Caco-2 (cell line): Measurements from ENCODE around the gene PEX6. TPM values are rescaled to one million over a fixed set of nuclear protein-coding genes. Genes with fewer than 3 reads are reported as not detected.

Experiments
- BruUV-seq: library from RNA; stranded (reverse); fragments of 400-500 nt; replicated peaks from 2 replicates; lab custom pipeline; 2021; lab: Mats Ljungman, UMichigan
- CTCF ChIA-PET: fragments of 300-600 bp; sonication (Branson Sonifier 250); formaldehyde crosslinking; loops from one replicate; lab custom pipeline; 2022; ENCODE audit warnings: antibody characterized with exemption; lab: Charles Lee
- POLR2A ChIA-PET: fragments of 300-600 bp; sonication (Branson Sonifier 250); formaldehyde crosslinking; loops from one replicate; lab custom pipeline; 2022; ENCODE audit warnings: antibody characterized with exemption; lab: Charles Lee
- DNase-seq, 2 experiments: peaks; one replicate each; pipeline versions ENCODE4 v3.0.0 to v3.0.0-alpha.2; 2020 to 2022
- H3K27me3 ChIP-seq: replicated peaks from 2 replicates; pipeline ENCODE4 v1.6.0; 2011; ENCODE audit warnings: low read length; ENCODE audit not compliant: control insufficient read depth, insufficient read depth
- H3K36me3 ChIP-seq: 2 replicates; pipeline ENCODE4 v1.5.1; 2011; ENCODE audit warnings: low read length; ENCODE audit not compliant: control insufficient read depth, insufficient read depth
- H3K4me1 ChIP-seq: fragments of 250-450 bp; sonication (Bioruptor Pico); 2 replicates; pipeline ENCODE4 v1.5.1; 2020; ENCODE audit warnings: mild to moderate bottlenecking
- H3K4me3 ChIP-seq: 2 replicates; pipeline ENCODE4 v1.5.1; 2011; ENCODE audit warnings: low read depth, mild to moderate bottlenecking, control low read depth, low read length
- H3K9me3 ChIP-seq: fragments of 250-450 bp; sonication (Bioruptor Pico); 2 replicates; pipeline ENCODE4 v1.5.1; 2020; ENCODE audit warnings: mild to moderate bottlenecking, moderate library complexity
- H3K27ac Mint-ChIP-seq: one replicate; pipeline ENCODE4 v1.8.0; 2022; ENCODE audit warnings: mixed read lengths; ENCODE audit not compliant: unreplicated experiment
- H3K27me3 Mint-ChIP-seq: one replicate; pipeline ENCODE4 v1.8.0; 2022; ENCODE audit warnings: mixed read lengths; ENCODE audit not compliant: insufficient read depth, unreplicated experiment
- H3K36me3 Mint-ChIP-seq: one replicate; pipeline ENCODE4 v1.8.0; 2022; ENCODE audit warnings: mild to moderate bottlenecking, mixed read lengths; ENCODE audit not compliant: insufficient read depth, unreplicated experiment
- H3K4me1 Mint-ChIP-seq: one replicate; pipeline ENCODE4 v1.8.0; 2022; ENCODE audit warnings: low read depth, mixed read lengths; ENCODE audit not compliant: unreplicated experiment
- H3K4me3 Mint-ChIP-seq: one replicate; pipeline ENCODE4 v1.8.0; 2022; ENCODE audit warnings: mild to moderate bottlenecking, moderate library complexity, mixed read lengths; ENCODE audit not compliant: unreplicated experiment
- H3K9me3 Mint-ChIP-seq: one replicate; pipeline ENCODE4 v1.8.0; 2022; ENCODE audit warnings: mixed read lengths; ENCODE audit not compliant: unreplicated experiment
- CTCF ChIP-seq, 2 experiments: fragments of 200-600 bp in 1 of 2; IDR thresholded peaks; 1 replicate in 1 of 2; 2 replicates in 1 of 2; pipeline versions ENCODE4 v1.5.1 to v1.8.0; 2011 to 2022; ENCODE audit warnings: antibody characterized with exemption in 1 of 2, control low read depth in 1 of 2, inconsistent platforms in 1 of 2, low read depth in 1 of 2, low read length in 1 of 2, mild to moderate bottlenecking in 1 of 2, moderate library complexity in 1 of 2; ENCODE audit not compliant: insufficient read depth in 1 of 2, severe bottlenecking in 1 of 2, unreplicated experiment in 1 of 2
- intact Hi-C: fragments of 100-400 bp; cut with micrococcal nuclease; formaldehyde crosslinking; loops from one replicate; pipeline ENCODE4 v1.10.0; 2022; ENCODE audit not compliant: unreplicated experiment
- total RNA-seq: library from RNA; stranded (reverse); gene quantifications from 2 replicates; pipeline ENCODE4 v1.2.3, GENCODE V29; 2022

Gene PEX6
- total RNA-seq, 1 experiment from 2014 or later, result 6.9 TPM

DNA sequence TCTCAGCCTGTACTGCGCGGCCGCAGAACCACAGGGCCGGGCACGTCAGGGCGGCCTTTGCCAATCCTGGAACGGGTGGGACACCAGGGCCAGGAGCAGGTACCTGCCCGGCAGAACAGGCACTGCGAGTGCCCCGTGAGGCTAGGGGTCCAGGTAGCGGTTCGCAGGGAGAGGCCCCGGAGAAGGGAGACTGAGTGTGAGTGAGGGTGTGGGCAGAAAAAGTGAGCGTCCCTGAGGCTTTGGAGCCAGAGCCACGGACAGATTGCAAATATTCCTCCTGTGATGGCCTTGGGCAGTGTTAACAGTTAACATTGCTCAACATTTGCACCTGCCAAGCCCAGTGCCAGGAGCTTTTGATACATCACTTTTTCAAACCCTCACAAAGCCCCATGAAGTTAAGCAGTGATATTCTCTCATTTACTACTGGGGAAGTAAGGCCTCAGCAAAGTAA lies 17.9 kb downstream of the PEX6 start:
- intact Hi-C loops, result no loop called here
- H3K27me3 Mint-ChIP-seq, result no peaks in the 10 kb centered on the region
- Histone ChIP-seq H3K4me1 (no peaks in the 10 kb centered on the region), H3K9me3 (no peaks in the 10 kb centered on the region), H3K27me3 (no peaks in the 10 kb centered on the region), H3K36me3 (no peaks in the 10 kb centered on the region), H3K4me3 (peak overlapping the region; percentile 47)
- no peaks in the 10 kb centered on the region for H3K9me3 Mint-ChIP-seq
- CTCF ChIA-PET, result interaction anchor here (0.7 kb wide), 1 partner anchor 39 kb away, joined by 3 read pairs; no protein-coding TSS in a partner anchor
- peak overlapping the region; percentile 93 for H3K4me3 Mint-ChIP-seq
- POLR2A ChIA-PET, result interaction anchor here (0.6 to 1.6 kb wide), 2 partner anchors 17 to 32 kb away, joined by 4 to 11 read pairs; partner anchors contain the start of gene CNPY3
- DNase-seq, result no peak
- no peak for TF ChIP-seq CTCF (IDR thresholded peaks at IDR 0.05; ENCODE audit: insufficient read depth in 1 of 2, low read depth in 1 of 2, low read length in 1 of 2, severe bottlenecking in 1 of 2, unreplicated experiment in 1 of 2)
- peaks cover 8% of the 10 kb centered on the region for H3K4me1 Mint-ChIP-seq
- H3K27ac Mint-ChIP-seq, result no peak overlapping the region
- peaks cover 10% of the 10 kb centered on the region for H3K36me3 Mint-ChIP-seq
- no TSS peak for BruUV-seq

DNA sequence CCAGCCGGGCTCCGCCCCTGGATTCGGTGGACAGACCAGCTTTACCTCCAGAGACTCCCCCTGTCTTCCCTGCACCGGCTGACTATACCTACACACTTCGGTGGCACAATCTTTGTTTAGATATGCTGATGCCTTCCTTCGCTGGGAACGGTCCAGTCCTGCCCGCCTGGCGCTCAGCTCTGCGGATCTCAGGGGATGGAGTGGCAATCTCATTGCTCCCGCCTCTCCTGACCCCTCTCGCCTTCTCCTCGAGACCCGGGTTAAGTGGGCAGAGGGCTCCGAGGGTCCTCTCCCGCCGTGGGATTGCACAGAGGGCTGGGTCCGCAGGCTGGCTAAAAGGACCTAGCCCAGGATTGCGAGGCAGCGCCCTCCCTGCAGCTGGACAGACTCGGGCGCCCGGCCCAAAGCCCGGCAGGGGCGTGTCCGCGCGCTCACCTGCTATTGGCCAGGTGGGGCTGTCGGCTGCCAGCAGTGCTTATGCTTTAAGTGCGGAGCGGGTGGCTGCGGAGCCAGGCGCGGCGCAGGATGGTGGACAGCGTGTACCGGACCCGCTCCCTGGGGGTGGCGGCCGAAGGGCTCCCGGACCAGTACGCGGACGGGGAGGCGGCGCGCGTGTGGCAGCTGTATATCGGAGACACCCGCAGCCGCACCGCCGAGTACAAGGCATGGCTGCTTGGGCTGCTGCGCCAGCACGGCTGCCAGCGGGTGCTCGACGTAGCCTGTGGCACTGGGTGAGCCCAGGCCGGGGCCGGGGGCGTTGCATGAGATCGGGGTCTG lies 18.6 kb downstream of the PEX6 start, which contains the start of gene GNMT:
GNMT (plus strand) TSS at position 512 of the 777 bp plus-strand sequence; CDS start at position 526, 14 bp downstream.
- H3K4me1 Mint-ChIP-seq, result peaks cover 8% of the 10 kb centered on the region
- peak within 1 kb of the TSS; percentile 93 for H3K4me3 Mint-ChIP-seq
- no peaks in the 10 kb centered on the region for H3K36me3 ChIP-seq
- peak in 1 of 2 experiments; percentile 11 for TF ChIP-seq CTCF (IDR thresholded peaks at IDR 0.05; ENCODE audit: insufficient read depth in 1 of 2, low read depth in 1 of 2, low read length in 1 of 2, severe bottlenecking in 1 of 2, unreplicated experiment in 1 of 2)
- ChIA-PET POLR2A (interaction anchor here (0.6 to 1.6 kb wide), 2 partner anchors 18 to 31 kb away, joined by 4 to 11 read pairs; partner anchors contain the start of gene CNPY3), CTCF (interaction anchor here (0.5 to 1.0 kb wide), 3 partner anchors 18 to 653 kb away, joined by 3 to 4 read pairs (median 4); partner anchors contain the start of gene PEX6)
- H3K4me3 ChIP-seq, result peak within 1 kb of the TSS; percentile 47
- no peaks in the 10 kb centered on the region for H3K27me3 ChIP-seq
- H3K9me3 Mint-ChIP-seq, result no peaks in the 10 kb centered on the region
- no TSS peak for BruUV-seq
- H3K27ac Mint-ChIP-seq, result peak within 1 kb of the TSS; percentile 59
- intact Hi-C loops, result loop anchor here (1.0 kb wide), 2 partner anchors 31 to 59 kb away; partner anchors contain the start of gene CNPY3
- H3K9me3 ChIP-seq, result no peaks in the 10 kb centered on the region
- peak; percentile 76 to 84 for DNase-seq
- H3K4me1 ChIP-seq, result no peaks in the 10 kb centered on the region
- H3K36me3 Mint-ChIP-seq, result peaks cover 10% of the 10 kb centered on the region
- H3K27me3 Mint-ChIP-seq, result no peaks in the 10 kb centered on the region

- no peaks in the 10 kb centered on the region for H3K27me3 Mint-ChIP-seq
- no peak for DNase-seq
- H3K4me3 Mint-ChIP-seq, result peak overlapping the region; percentile 93
- BruUV-seq, result no TSS peak
- H3K27me3 ChIP-seq, result no peaks in the 10 kb centered on the region
- no peaks in the 10 kb centered on the region for H3K9me3 Mint-ChIP-seq
- H3K9me3 ChIP-seq, result no peaks in the 10 kb centered on the region
- no peaks in the 10 kb centered on the region for H3K36me3 ChIP-seq
- H3K4me3 ChIP-seq, result peak overlapping the region; percentile 47
- H3K4me1 ChIP-seq, result no peaks in the 10 kb centered on the region
- TF ChIP-seq CTCF (IDR thresholded peaks at IDR 0.05; ENCODE audit: insufficient read depth in 1 of 2, low read depth in 1 of 2, low read length in 1 of 2, severe bottlenecking in 1 of 2, unreplicated experiment in 1 of 2), result no peak
- peak overlapping the region; percentile 59 for H3K27ac Mint-ChIP-seq
- peaks cover 8% of the 10 kb centered on the region for H3K4me1 Mint-ChIP-seq
- CTCF ChIA-PET, result interaction anchor here (0.5 to 1.0 kb wide), 3 partner anchors 19 to 653 kb away, joined by 3 to 4 read pairs (median 4); partner anchors contain the start of gene PEX6
- peaks cover 10% of the 10 kb centered on the region for H3K36me3 Mint-ChIP-seq
- intact Hi-C loops, result loop anchor here (1.0 kb wide), 2 partner anchors 31 to 59 kb away; partner anchors contain the start of gene CNPY3
- POLR2A ChIA-PET, result interaction anchor here (1.6 kb wide), 1 partner anchor 30 kb away, joined by 11 read pairs; the partner anchor contains the start of gene CNPY3
Measured at GRCh38 chr6:42959917-42960242, 19.1 kb downstream of the PEX6 start.
